ENCODE results near the gene ZNRF3.

- no peak for TF ChIP-seq CTCF (IDR thresholded peaks at IDR 0.05)
- no peak for TF ChIP-seq POLR2A (IDR thresholded peaks at IDR 0.05)
These were observed 37.6 kb downstream of the ZNRF3 start for GRCh38 chr22:28920757-28921584.
